ENCODE results near the gene POU2AF2. TPM values are rescaled to one million over a fixed set of nuclear protein-coding genes. Genes with fewer than 3 reads are reported as not detected.

POU2AF2 gene
- total and polyA plus RNA-seq, 2 experiments from 2014 or later = 0.89 TPM; not detected in 1

DNA sequence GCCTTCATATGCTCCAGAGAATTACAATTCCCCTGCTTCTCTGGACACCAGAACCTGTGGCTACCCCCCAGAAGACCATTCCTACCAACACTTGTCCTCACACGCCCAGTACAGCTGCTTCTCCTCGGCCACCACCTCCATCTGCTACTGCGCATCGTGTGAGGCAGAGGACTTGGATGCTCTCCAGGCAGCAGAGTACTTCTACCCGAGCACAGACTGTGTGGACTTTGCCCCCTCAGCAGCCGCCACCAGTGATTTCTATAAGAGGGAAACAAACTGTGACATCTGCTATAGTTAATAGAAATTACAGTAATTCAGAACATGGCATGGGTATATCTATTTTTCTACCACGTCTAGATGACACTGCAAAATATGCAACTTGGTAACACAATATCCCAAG lies 62.6 kb downstream of the POU2AF2 start:
- Histone ChIP-seq H3K79me2 (no peaks in the 10 kb centered on the region), H3K9me3 (ENCODE audit: low read depth) (no peaks in the 10 kb centered on the region), H3K9me2 (replicated peaks; ENCODE audit: insufficient read depth) (no peaks in the 10 kb centered on the region), H3K27ac (no peak overlapping the region), H3K4me1 (ENCODE audit: insufficient read depth) (peaks cover 10% of the 10 kb centered on the region), H2AFZ (no peak overlapping the region), H3K36me3 (replicated peaks; ENCODE audit: insufficient read depth, low read depth) (no peaks in the 10 kb centered on the region), H3K4me2 (no peak overlapping the region), H3K4me3 (no peak overlapping the region), H3K27me3 (no peaks in the 10 kb centered on the region), H4K20me1 (ENCODE audit: insufficient read depth, poor library complexity, severe bottlenecking) (no peaks in the 10 kb centered on the region)
- 52% methylated on average over 7 of the region's 7 CpGs for WGBS (ENCODE audit: low lambda C conversion rate, missing lambda C conversion rate)
- peak; percentile 78 for DNase-seq (ENCODE audit: low spot score)
- TF ChIP-seq EZH2 (IDR thresholded peaks at IDR 0.05; ENCODE audit: borderline replicate concordance) (no peak), EZH2phosphoT487 (IDR thresholded peaks at IDR 0.05; ENCODE audit: low read depth, severe bottlenecking, unreplicated experiment) (no peak)
- TF ChIP-seq, protein P1, sequence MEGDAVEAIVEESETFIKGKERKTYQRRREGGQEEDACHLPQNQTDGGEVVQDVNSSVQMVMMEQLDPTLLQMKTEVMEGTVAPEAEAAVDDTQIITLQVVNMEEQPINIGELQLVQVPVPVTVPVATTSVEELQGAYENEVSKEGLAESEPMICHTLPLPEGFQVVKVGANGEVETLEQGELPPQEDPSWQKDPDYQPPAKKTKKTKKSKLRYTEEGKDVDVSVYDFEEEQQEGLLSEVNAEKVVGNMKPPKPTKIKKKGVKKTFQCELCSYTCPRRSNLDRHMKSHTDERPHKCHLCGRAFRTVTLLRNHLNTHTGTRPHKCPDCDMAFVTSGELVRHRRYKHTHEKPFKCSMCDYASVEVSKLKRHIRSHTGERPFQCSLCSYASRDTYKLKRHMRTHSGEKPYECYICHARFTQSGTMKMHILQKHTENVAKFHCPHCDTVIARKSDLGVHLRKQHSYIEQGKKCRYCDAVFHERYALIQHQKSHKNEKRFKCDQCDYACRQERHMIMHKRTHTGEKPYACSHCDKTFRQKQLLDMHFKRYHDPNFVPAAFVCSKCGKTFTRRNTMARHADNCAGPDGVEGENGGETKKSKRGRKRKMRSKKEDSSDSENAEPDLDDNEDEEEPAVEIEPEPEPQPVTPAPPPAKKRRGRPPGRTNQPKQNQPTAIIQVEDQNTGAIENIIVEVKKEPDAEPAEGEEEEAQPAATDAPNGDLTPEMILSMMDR (IDR thresholded peaks at IDR 0.05; ENCODE audit: poor library complexity) = no peak

DNA sequence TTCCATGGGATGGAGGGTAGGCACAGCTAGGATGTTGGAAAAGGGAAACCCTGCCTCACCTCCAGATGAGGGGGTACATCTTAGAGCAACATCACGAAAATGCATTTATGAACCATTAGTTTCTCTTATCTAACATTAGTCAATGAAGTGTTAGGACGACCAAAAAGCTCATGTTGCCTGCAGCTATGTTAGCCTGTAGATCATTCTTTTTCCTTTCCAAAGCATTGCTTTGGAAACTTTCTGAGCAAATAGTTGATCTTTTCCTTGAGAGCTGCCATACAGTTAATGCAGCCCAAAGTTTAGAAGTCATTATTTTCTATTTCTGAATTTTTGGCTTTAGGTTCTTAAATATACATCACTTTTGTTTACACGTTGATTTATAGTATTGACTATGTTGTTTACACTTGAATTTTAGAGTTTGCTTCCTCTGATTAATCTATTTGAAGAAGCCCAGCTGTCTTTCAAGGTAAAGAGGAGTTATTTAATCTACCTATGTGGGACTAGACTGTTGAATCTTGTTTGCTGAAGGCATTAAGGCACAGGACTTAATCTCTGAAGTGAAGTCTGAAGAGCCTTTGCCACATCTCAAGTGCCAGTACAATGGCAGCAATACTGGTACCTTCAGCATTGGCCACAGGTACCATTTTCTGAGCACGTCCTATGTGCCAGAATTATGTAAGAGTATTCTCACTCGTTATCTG lies 63.8 kb downstream of the POU2AF2 start:
- WGBS (ENCODE audit: low lambda C conversion rate, missing lambda C conversion rate) = 71% methylated on average over 5 of the region's 5 CpGs
- no peaks in the 10 kb centered on the region for H3K9me2 ChIP-seq (replicated peaks; ENCODE audit: insufficient read depth)
- no peak for DNase-seq (ENCODE audit: low spot score)
- no peaks in the 10 kb centered on the region for H3K27me3 ChIP-seq
- no peaks in the 10 kb centered on the region for H4K20me1 ChIP-seq (ENCODE audit: insufficient read depth, poor library complexity, severe bottlenecking)
- no peak overlapping the region for H3K4me3 ChIP-seq
- H3K4me2 ChIP-seq = no peak overlapping the region
- TF ChIP-seq, protein P1 (IDR thresholded peaks at IDR 0.05; ENCODE audit: poor library complexity) = no peak
- TF ChIP-seq EZH2phosphoT487 (IDR thresholded peaks at IDR 0.05; ENCODE audit: low read depth, severe bottlenecking, unreplicated experiment) (no peak), EZH2 (IDR thresholded peaks at IDR 0.05; ENCODE audit: borderline replicate concordance) (no peak)
- no peaks in the 10 kb centered on the region for H3K79me2 ChIP-seq
- H3K27ac ChIP-seq = no peak overlapping the region
- H3K36me3 ChIP-seq (replicated peaks; ENCODE audit: insufficient read depth, low read depth) = no peaks in the 10 kb centered on the region
- no peak overlapping the region for H2AFZ ChIP-seq
- no peaks in the 10 kb centered on the region for H3K9me3 ChIP-seq (ENCODE audit: low read depth)
- peaks cover 5% of the 10 kb centered on the region for H3K4me1 ChIP-seq (ENCODE audit: insufficient read depth)

DNA sequence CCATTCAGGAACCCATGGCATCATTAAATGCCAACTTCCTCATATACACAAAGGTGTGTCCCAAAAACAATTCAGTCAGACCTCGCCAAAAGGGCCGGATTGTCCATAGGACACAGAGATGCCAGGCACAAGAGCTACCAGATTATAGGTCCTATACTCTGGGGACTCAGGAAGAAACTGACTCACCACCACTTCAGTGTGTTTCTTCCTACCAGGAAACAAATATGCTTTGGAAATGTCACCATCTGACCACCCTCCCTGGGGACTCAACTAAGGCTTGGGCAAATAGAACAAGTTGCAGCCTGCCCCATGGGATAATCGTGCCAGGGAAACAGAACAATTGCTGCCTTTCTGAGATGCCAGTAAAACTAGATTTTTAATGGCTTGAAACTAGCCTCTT lies 64.6 kb downstream of the POU2AF2 start:
- H3K4me2 ChIP-seq = no peak overlapping the region
- no peaks in the 10 kb centered on the region for H3K9me2 ChIP-seq (replicated peaks; ENCODE audit: insufficient read depth)
- WGBS (ENCODE audit: low lambda C conversion rate, missing lambda C conversion rate) = 78% methylated on average over 3 of the region's 3 CpGs
- H4K20me1 ChIP-seq (ENCODE audit: insufficient read depth, poor library complexity, severe bottlenecking) = no peaks in the 10 kb centered on the region
- H3K79me2 ChIP-seq = no peaks in the 10 kb centered on the region
- no peaks in the 10 kb centered on the region for H3K9me3 ChIP-seq (ENCODE audit: low read depth)
- peaks cover 5% of the 10 kb centered on the region for H3K4me1 ChIP-seq (ENCODE audit: insufficient read depth)
- H3K27me3 ChIP-seq = no peaks in the 10 kb centered on the region
- H3K4me3 ChIP-seq = no peak overlapping the region
- H3K27ac ChIP-seq = no peak overlapping the region
- no peak for TF ChIP-seq EZH2 (IDR thresholded peaks at IDR 0.05; ENCODE audit: borderline replicate concordance)
- TF ChIP-seq, protein P1 (IDR thresholded peaks at IDR 0.05; ENCODE audit: poor library complexity) = no peak
- TF ChIP-seq EZH2phosphoT487 (IDR thresholded peaks at IDR 0.05; ENCODE audit: low read depth, severe bottlenecking, unreplicated experiment) = no peak
- H2AFZ ChIP-seq = no peak overlapping the region
- DNase-seq (ENCODE audit: low spot score) = no peak
- H3K36me3 ChIP-seq (replicated peaks; ENCODE audit: insufficient read depth, low read depth) = no peaks in the 10 kb centered on the region

All from hepatocyte (in vitro differentiated cells).